ENCODE data around the gene ITIH3. TPM values are rescaled to one million over a fixed set of nuclear protein-coding genes. Genes with fewer than 3 reads are reported as not detected.

ITIH3 gene
- polyA plus RNA-seq, 1 of the 3 experiments (the other 2 are of a cell fraction), result 4.3 TPM

DNA sequence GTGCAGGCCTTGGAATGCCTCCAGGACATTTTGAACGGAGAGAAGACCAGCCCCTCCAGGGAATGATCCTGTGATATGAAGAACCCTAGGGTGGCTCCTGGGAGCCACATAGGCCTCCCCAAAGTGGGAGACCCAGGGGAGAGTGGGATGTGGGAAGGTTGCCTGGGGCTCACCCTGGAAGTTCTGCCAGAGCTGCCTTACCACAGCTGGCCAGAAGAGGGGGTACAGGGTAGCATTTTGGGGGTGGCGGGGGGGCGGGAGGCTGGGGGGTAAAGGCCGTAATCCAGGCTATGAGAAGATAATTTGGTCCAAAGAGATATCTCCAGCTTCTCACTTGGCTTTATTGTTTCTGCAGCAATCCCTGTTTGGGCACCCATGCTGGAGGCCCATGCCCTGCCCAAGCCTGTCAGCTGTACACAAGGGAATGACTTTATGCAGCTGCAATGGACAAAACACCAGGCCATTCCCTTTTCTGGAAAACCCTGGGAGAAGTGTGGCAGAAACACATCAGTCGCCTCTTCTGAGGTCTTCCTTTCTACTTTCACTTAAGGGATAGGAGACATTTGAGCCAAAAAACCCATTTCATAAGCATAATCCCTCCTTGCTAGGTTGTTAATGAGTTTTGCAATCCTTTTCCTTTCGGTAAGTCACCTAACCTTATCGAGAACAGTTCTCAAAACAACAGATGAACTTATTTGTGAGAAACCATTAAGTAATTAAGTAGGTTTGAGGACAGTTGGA is 51.3 kb downstream of the ITIH3 start:
- Histone ChIP-seq H3K4me3 (ENCODE audit: low read depth in 2 of 2, low read length in 1 of 2) (no peak overlapping the region), H3K27me3 (ENCODE audit: insufficient read depth) (no peaks in the 10 kb centered on the region), H3K79me2 (ENCODE audit: insufficient read depth) (no peaks in the 10 kb centered on the region), H3K9me2 (no peaks in the 10 kb centered on the region), H4K20me1 (ENCODE audit: insufficient read depth) (peaks cover 3% of the 10 kb centered on the region; the same call in 1 of the 2 replicates), H2AFZ (ENCODE audit: low read depth) (no peak overlapping the region), H3K27ac (ENCODE audit: low read depth in 2 of 2, low read length in 1 of 2) (no peak overlapping the region), H3K4me1 (ENCODE audit: control insufficient read depth in 1 of 2, insufficient read depth in 2 of 2, low read depth in 1 of 2, low read length in 1 of 2) (no peaks in the 10 kb centered on the region), H3F3A (replicated peaks; ENCODE audit: insufficient read depth) (no peaks in the 10 kb centered on the region), H3K4me2 (no peak overlapping the region), H3K9me3 (no peaks in the 10 kb centered on the region), H3K9ac (no peak overlapping the region), H3K36me3 (replicated peaks in 1 of 2; ENCODE audit: control insufficient read depth in 1 of 2, insufficient read depth in 2 of 2, low read length in 1 of 2) (peaks cover 0 to 35% of the 10 kb centered on the region in 2 experiments)
- TF ChIP-seq GABPA (IDR thresholded peaks at IDR 0.05; ENCODE audit: low read depth), result no peak
- TF ChIP-seq, protein P1, sequence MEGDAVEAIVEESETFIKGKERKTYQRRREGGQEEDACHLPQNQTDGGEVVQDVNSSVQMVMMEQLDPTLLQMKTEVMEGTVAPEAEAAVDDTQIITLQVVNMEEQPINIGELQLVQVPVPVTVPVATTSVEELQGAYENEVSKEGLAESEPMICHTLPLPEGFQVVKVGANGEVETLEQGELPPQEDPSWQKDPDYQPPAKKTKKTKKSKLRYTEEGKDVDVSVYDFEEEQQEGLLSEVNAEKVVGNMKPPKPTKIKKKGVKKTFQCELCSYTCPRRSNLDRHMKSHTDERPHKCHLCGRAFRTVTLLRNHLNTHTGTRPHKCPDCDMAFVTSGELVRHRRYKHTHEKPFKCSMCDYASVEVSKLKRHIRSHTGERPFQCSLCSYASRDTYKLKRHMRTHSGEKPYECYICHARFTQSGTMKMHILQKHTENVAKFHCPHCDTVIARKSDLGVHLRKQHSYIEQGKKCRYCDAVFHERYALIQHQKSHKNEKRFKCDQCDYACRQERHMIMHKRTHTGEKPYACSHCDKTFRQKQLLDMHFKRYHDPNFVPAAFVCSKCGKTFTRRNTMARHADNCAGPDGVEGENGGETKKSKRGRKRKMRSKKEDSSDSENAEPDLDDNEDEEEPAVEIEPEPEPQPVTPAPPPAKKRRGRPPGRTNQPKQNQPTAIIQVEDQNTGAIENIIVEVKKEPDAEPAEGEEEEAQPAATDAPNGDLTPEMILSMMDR (IDR thresholded peaks at IDR 0.05), result peak; percentile 50
- TF ChIP-seq, protein P2, sequence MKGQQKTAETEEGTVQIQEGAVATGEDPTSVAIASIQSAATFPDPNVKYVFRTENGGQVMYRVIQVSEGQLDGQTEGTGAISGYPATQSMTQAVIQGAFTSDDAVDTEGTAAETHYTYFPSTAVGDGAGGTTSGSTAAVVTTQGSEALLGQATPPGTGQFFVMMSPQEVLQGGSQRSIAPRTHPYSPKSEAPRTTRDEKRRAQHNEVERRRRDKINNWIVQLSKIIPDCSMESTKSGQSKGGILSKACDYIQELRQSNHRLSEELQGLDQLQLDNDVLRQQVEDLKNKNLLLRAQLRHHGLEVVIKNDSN (IDR thresholded peaks at IDR 0.05; ENCODE audit: borderline replicate concordance, low read depth), result no peak
- peak; percentile 66 for DNase-seq
- POLR2A ChIA-PET, result no interaction called here
- 81% methylated on average over 7 of the region's 7 CpGs for WGBS (ENCODE audit: low lambda C conversion rate)
- CTCF ChIA-PET, result interaction anchor here (1.0 to 9.8 kb wide), 10 partner anchors 10 to 351 kb away, joined by 3 to 73 read pairs (median 4); partner anchors contain the start of gene ITIH4

DNA sequence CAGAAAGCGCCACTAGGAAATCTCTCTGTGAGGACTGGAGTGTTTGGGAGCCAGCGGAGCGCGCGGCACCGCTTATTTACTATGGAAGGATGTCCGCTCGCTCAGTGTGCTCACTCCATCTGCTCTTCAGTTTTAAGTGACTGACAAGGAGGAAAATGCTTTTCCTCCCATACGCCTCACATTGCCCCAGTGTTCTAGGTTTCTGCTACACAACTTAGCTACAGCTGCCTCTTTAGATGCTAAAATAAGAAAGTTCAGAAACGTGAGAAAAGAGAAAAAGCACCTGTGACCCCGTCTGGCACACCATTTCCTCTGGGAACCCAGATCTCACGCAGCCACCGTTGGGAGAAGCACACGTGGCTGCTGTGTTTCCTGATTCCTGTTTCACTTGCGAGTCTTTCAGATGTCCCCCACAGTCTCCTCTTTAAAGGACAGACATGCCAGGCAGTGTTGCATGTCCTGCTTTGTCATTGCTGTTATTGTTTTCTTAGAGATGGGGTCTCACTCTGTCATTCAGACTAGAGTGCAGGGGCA is 51.9 kb downstream of the ITIH3 start:
- no peak overlapping the region for H3K4me3 ChIP-seq (ENCODE audit: low read depth in 2 of 2, low read length in 1 of 2)
- WGBS (ENCODE audit: low lambda C conversion rate), result 81% methylated on average over 15 of the region's 15 CpGs
- CTCF ChIA-PET, result interaction anchor here (1.0 to 9.8 kb wide), 9 partner anchors 9 to 350 kb away, joined by 3 to 73 read pairs (median 4); partner anchors contain the start of genes ITIH4 and MUSTN1

DNA sequence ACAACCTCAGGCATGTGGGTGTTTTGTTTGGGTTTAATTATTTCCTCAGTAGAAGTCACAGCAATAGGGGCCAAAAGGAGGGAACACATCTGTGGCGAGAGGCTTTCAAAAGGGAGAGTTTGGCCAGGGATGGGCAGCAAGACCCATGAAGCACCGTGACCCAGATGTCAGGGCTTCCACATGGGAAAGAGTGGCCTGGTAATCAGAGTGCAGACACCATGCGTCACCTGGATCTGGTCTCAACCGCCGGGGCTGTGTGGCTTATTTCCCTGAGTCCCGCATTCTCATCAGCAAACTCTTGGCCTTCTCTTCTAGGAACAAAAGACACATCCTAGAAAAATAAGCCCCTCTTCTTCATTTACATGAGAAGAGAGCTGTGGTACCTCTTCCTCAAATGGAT is 52.6 kb downstream of the ITIH3 start:
- no peak overlapping the region for H2AFZ ChIP-seq (ENCODE audit: low read depth)
- H3K27ac ChIP-seq (ENCODE audit: low read depth in 2 of 2, low read length in 1 of 2), result no peak overlapping the region
- no peaks in the 10 kb centered on the region for H3K9me2 ChIP-seq
- H3K27me3 ChIP-seq (ENCODE audit: insufficient read depth), result no peaks in the 10 kb centered on the region
- peaks cover 0 to 36% of the 10 kb centered on the region in 2 experiments for H3K36me3 ChIP-seq (replicated peaks in 1 of 2; ENCODE audit: control insufficient read depth in 1 of 2, insufficient read depth in 2 of 2, low read length in 1 of 2)
- H3K4me3 ChIP-seq (ENCODE audit: low read depth in 2 of 2, low read length in 1 of 2), result no peak overlapping the region
- peaks cover 3% of the 10 kb centered on the region; the same call in 1 of the 2 replicates for H4K20me1 ChIP-seq (ENCODE audit: insufficient read depth)
- no peaks in the 10 kb centered on the region for H3K9me3 ChIP-seq
- H3K4me1 ChIP-seq (ENCODE audit: control insufficient read depth in 1 of 2, insufficient read depth in 2 of 2, low read depth in 1 of 2, low read length in 1 of 2), result peaks cover 0 to 3% of the 10 kb centered on the region in 2 experiments; a peak in 1 of 4 replicates
- H3F3A ChIP-seq (replicated peaks; ENCODE audit: insufficient read depth), result no peaks in the 10 kb centered on the region
- no peak overlapping the region for H3K9ac ChIP-seq
- TF ChIP-seq, protein P1 (IDR thresholded peaks at IDR 0.05), result no peak
- TF ChIP-seq RFX5 (IDR thresholded peaks at IDR 0.05; ENCODE audit: low read length) (no peak), JUND (IDR thresholded peaks at IDR 0.05) (no peak), RCOR1 (IDR thresholded peaks at IDR 0.05; ENCODE audit: low read length) (no peak), MEF2A (IDR thresholded peaks at IDR 0.05; ENCODE audit: borderline replicate concordance, low read depth) (no peak), RXRA (IDR thresholded peaks at IDR 0.05; ENCODE audit: borderline replicate concordance, low read depth) (no peak), FOXJ3 (CRISPR knock-in tag; IDR thresholded peaks at IDR 0.05) (no peak), RAD21 (IDR thresholded peaks at IDR 0.05; ENCODE audit: low read length) (no peak)
- TF ChIP-seq, protein P3, sequence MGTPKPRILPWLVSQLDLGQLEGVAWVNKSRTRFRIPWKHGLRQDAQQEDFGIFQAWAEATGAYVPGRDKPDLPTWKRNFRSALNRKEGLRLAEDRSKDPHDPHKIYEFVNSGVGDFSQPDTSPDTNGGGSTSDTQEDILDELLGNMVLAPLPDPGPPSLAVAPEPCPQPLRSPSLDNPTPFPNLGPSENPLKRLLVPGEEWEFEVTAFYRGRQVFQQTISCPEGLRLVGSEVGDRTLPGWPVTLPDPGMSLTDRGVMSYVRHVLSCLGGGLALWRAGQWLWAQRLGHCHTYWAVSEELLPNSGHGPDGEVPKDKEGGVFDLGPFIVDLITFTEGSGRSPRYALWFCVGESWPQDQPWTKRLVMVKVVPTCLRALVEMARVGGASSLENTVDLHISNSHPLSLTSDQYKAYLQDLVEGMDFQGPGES (IDR thresholded peaks at IDR 0.05; ENCODE audit: low read depth, low read length), result no peak
- TF ChIP-seq, protein P2 (IDR thresholded peaks at IDR 0.05; ENCODE audit: borderline replicate concordance, low read depth), result no peak
- DNase-seq, result no peak
- CTCF ChIA-PET, result interaction anchor here (1.8 to 9.8 kb wide), 2 partner anchors 12 to 227 kb away, joined by 5 to 73 read pairs; partner anchors contain the start of gene MUSTN1
- H3K4me2 ChIP-seq, result no peak overlapping the region
- POLR2A ChIA-PET, result no interaction called here
- WGBS (ENCODE audit: low lambda C conversion rate), result 96% methylated on average over 6 of the region's 6 CpGs
- no peaks in the 10 kb centered on the region for H3K79me2 ChIP-seq (ENCODE audit: insufficient read depth)

More for the DNA sequence above, 51.9 kb downstream of the ITIH3 start:
- no peaks in the 10 kb centered on the region for H3K27me3 ChIP-seq (ENCODE audit: insufficient read depth)
- peaks cover 3% of the 10 kb centered on the region; the same call in 1 of the 2 replicates for H4K20me1 ChIP-seq (ENCODE audit: insufficient read depth)
- no peaks in the 10 kb centered on the region for H3K9me3 ChIP-seq
- no peaks in the 10 kb centered on the region for H3K9me2 ChIP-seq
- no peak overlapping the region for H3K4me2 ChIP-seq
- no peak for TF ChIP-seq YY1 (IDR thresholded peaks at IDR 0.05; ENCODE audit: low read depth)
- TF ChIP-seq TEAD4 (IDR thresholded peaks at IDR 0.05; ENCODE audit: borderline replicate concordance, insufficient read depth), result no peak
- no peak overlapping the region for H2AFZ ChIP-seq (ENCODE audit: low read depth)
- POLR2A ChIA-PET, result no interaction called here
- no peak overlapping the region for H3K27ac ChIP-seq (ENCODE audit: low read depth in 2 of 2, low read length in 1 of 2)
- peaks cover 0 to 35% of the 10 kb centered on the region in 2 experiments for H3K36me3 ChIP-seq (replicated peaks in 1 of 2; ENCODE audit: control insufficient read depth in 1 of 2, insufficient read depth in 2 of 2, low read length in 1 of 2)
- no peak for DNase-seq
- H3K79me2 ChIP-seq (ENCODE audit: insufficient read depth), result no peaks in the 10 kb centered on the region
- H3K4me1 ChIP-seq (ENCODE audit: control insufficient read depth in 1 of 2, insufficient read depth in 2 of 2, low read depth in 1 of 2, low read length in 1 of 2), result peaks cover 0 to 3% of the 10 kb centered on the region in 2 experiments; a peak in 1 of 4 replicates
- H3F3A ChIP-seq (replicated peaks; ENCODE audit: insufficient read depth), result no peaks in the 10 kb centered on the region
- no peak overlapping the region for H3K9ac ChIP-seq
